Panc1 (cell line): ENCODE data around the gene EFR3B. TPM values are rescaled to one million over a fixed set of nuclear protein-coding genes. Genes with fewer than 3 reads are reported as not detected.
A peak's percentile ranks its signal among the peaks of the same experiment; 100 is the strongest.

Source experiments
- ATAC-seq: fragments of 200-7000 bp; cut with Tn5 transposase; 2 replicates; pipeline ENCODE4 v1.9.1; 2020; ENCODE audit warnings: mild to moderate bottlenecking, moderate library complexity
- BruUV-seq: library from RNA; stranded (reverse); fragments of 400-500 nt; replicated peaks from 2 replicates; lab custom pipeline; 2021; lab: Mats Ljungman, UMichigan
- CTCF ChIA-PET: fragments of 300-600 bp; sonication (Branson Sonifier 250); formaldehyde crosslinking; loops from one replicate; lab custom pipeline; 2022; ENCODE audit warnings: antibody characterized with exemption; lab: Charles Lee
- POLR2A ChIA-PET: fragments of 300-600 bp; sonication (Branson Sonifier 250); formaldehyde crosslinking; loops from one replicate; lab custom pipeline; 2022; ENCODE audit warnings: antibody characterized with exemption; lab: Charles Lee
- DNase-seq: peaks from one replicate; pipeline ENCODE4 v3.0.0-alpha.2; 2010; ENCODE audit warnings: low read depth, low spot score
- H3K27ac ChIP-seq: 2 replicates; pipeline ENCODE4 v1.5.1; 2011; ENCODE audit warnings: mild to moderate bottlenecking, low read length, inconsistent platforms
- H3K27me3 ChIP-seq: fragments of 200-500 bp; sonication (Bioruptor generic); 2 replicates; pipeline ENCODE4 v1.6.0; 2014; ENCODE audit warnings: low read length, inconsistent platforms; ENCODE audit not compliant: control insufficient read depth, insufficient read depth
- H3K36me3 ChIP-seq: fragments of 200-500 bp; sonication (Bioruptor generic); 2 replicates; pipeline ENCODE4 v1.5.1; 2014; ENCODE audit warnings: inconsistent platforms, mild to moderate bottlenecking, low read length, moderate library complexity; ENCODE audit not compliant: control insufficient read depth, insufficient read depth
- H3K4me1 ChIP-seq: 2 replicates; pipeline ENCODE4 v1.5.1; 2011; ENCODE audit warnings: inconsistent platforms, mild to moderate bottlenecking, low read length, moderate library complexity; ENCODE audit not compliant: control insufficient read depth, insufficient read depth
- H3K4me3 ChIP-seq, 2 experiments: 2 replicates each; pipeline ENCODE4 v1.5.1; 2011 to 2012; ENCODE audit warnings: low read depth in 2 of 2, low read length in 2 of 2, mild to moderate bottlenecking in 2 of 2, inconsistent platforms in 1 of 2, moderate library complexity in 1 of 2
- H3K9me3 ChIP-seq: fragments of 200-500 bp; sonication (Bioruptor generic); 2 replicates; pipeline ENCODE4 v1.5.1; 2014; ENCODE audit warnings: low read depth, mild to moderate bottlenecking, inconsistent platforms, low read length, moderate library complexity; ENCODE audit not compliant: control insufficient read depth, insufficient read depth
- CTCF ChIP-seq: fragments of 450-650 bp; IDR thresholded peaks from 2 replicates; pipeline ENCODE4 v1.5.1; 2017; ENCODE audit warnings: mild to moderate bottlenecking
- POLR2AphosphoS5 ChIP-seq: IDR thresholded peaks from 2 replicates; pipeline ENCODE4 v1.6.1; 2012; ENCODE audit warnings: mild to moderate bottlenecking, low read depth, low read length, moderate library complexity
- REST ChIP-seq, 2 experiments: IDR thresholded peaks; 2 replicates each; pipeline ENCODE4 v1.6.1; 2011 to 2012; ENCODE audit warnings: low read depth in 2 of 2, control low read depth in 1 of 2, low read length in 1 of 2, mild to moderate bottlenecking in 1 of 2, moderate library complexity in 1 of 2; ENCODE audit not compliant: insufficient read depth in 1 of 2
- SIN3A ChIP-seq: IDR thresholded peaks from 2 replicates; pipeline ENCODE4 v1.6.1; 2012; ENCODE audit warnings: low read depth, mild to moderate bottlenecking, low read length, moderate library complexity, borderline replicate concordance; ENCODE audit not compliant: insufficient read depth
- TCF7L2 ChIP-seq: IDR thresholded peaks from 2 replicates; pipeline ENCODE4 v1.6.1; 2011; ENCODE audit warnings: mild to moderate bottlenecking, low read depth, low read length, inconsistent platforms
- in situ Hi-C: cut with HindIII; loops from 2 replicates; pipeline ENCODE4 v1.10.0; 2016; ENCODE audit warnings: low sequenced_read_pairs, low pct_unique_long_range_greater_than_20kb
- intact Hi-C: fragments of 100-400 bp; cut with micrococcal nuclease; formaldehyde crosslinking; loops from one replicate; pipeline ENCODE4 v1.10.0; 2022; ENCODE audit not compliant: unreplicated experiment
- total RNA-seq: library from RNA; stranded (reverse); gene quantifications from one replicate; pipeline ENCODE4 v1.2.1, GENCODE V29; 2021; ENCODE audit not compliant: unreplicated experiment

The EFR3B gene
- total RNA-seq, 1 experiment from 2014 or later = 8.9 TPM

GRCh38 chr2:25089605-25090315 lies 47.9 kb downstream of the EFR3B start:
- ChIA-PET POLR2A (no interaction called here), CTCF (no interaction called here)
- DNase-seq (no peak), ATAC-seq (no peak)
- BruUV-seq = no TSS peak
- intact Hi-C loops (no loop called here), in situ Hi-C loops (no loop called here)
- H3K4me1 ChIP-seq = no peaks in the 10 kb centered on the region
- no peaks in the 10 kb centered on the region for H3K9me3 ChIP-seq
- H3K4me3 ChIP-seq = no peak overlapping the region
- TF ChIP-seq TCF7L2 (no peak), SIN3A (no peak)
- no peak overlapping the region for H3K27ac ChIP-seq
- H3K36me3 ChIP-seq = no peaks in the 10 kb centered on the region
- no peaks in the 10 kb centered on the region for H3K27me3 ChIP-seq

- POLR2A ChIA-PET = no interaction called here
- no peaks in the 10 kb centered on the region for H3K27me3 ChIP-seq
- no TSS peak for BruUV-seq
- H3K9me3 ChIP-seq = no peaks in the 10 kb centered on the region
- intact Hi-C loops (no loop called here), in situ Hi-C loops (no loop called here)
- no peak for DNase-seq
- H3K36me3 ChIP-seq = no peaks in the 10 kb centered on the region
- no peaks in the 10 kb centered on the region for H3K4me1 ChIP-seq
- H3K27ac ChIP-seq = no peak overlapping the region
- TF ChIP-seq POLR2AphosphoS5 (no peak), REST (IDR thresholded peaks at IDR 0.05; ENCODE audit: insufficient read depth in 1 of 2, low read depth in 2 of 2, low read length in 1 of 2) (no peak), SIN3A (no peak), TCF7L2 (no peak)
- no peak for ATAC-seq
- H3K4me3 ChIP-seq = no peak overlapping the region
- CTCF ChIA-PET = no interaction called here
Measured at GRCh38 chr2:25090801-25091200, 48.9 kb downstream of the EFR3B start.

- intact Hi-C loops (no loop called here), in situ Hi-C loops (no loop called here)
- no peaks in the 10 kb centered on the region for H3K4me1 ChIP-seq
- no TSS peak for BruUV-seq
- TF ChIP-seq POLR2AphosphoS5 (no peak), CTCF (no peak), SIN3A (no peak), TCF7L2 (no peak), REST (IDR thresholded peaks at IDR 0.05; ENCODE audit: insufficient read depth in 1 of 2, low read depth in 2 of 2, low read length in 1 of 2) (no peak)
- CTCF ChIA-PET = no interaction called here
- ATAC-seq = peak; percentile 29; the same call in 1 of the 2 replicates
- no peaks in the 10 kb centered on the region for H3K36me3 ChIP-seq
- no peaks in the 10 kb centered on the region for H3K27me3 ChIP-seq
- no peak overlapping the region for H3K27ac ChIP-seq
- POLR2A ChIA-PET = interaction anchor here (0.6 kb wide), 1 partner anchor 1256 kb away, joined by 3 read pairs; no protein-coding TSS in a partner anchor
- no peaks in the 10 kb centered on the region for H3K9me3 ChIP-seq
- no peak for DNase-seq
- no peak overlapping the region for H3K4me3 ChIP-seq
Measured at GRCh38 chr2:25091265-25091664, 49.4 kb downstream of the EFR3B start.
